Hematopoietic multipotent progenitor cell treated with erythropoietin and hydrocortisone succinate and interleukin-3 and kit ligand, for 17 days (in vitro differentiated cells): ENCODE results near the gene AKAP1.
"Not testable (repeated sequence)": the region's sequence is repeated elsewhere in the genome, so short reads cannot be mapped to it uniquely, and the experiment has no call there.

Experiments used
- DNase-seq: peaks from one replicate; pipeline ENCODE4 v3.0.0-alpha.2; 2015; ENCODE audit warnings: low spot score

The AKAP1 gene

DNA sequence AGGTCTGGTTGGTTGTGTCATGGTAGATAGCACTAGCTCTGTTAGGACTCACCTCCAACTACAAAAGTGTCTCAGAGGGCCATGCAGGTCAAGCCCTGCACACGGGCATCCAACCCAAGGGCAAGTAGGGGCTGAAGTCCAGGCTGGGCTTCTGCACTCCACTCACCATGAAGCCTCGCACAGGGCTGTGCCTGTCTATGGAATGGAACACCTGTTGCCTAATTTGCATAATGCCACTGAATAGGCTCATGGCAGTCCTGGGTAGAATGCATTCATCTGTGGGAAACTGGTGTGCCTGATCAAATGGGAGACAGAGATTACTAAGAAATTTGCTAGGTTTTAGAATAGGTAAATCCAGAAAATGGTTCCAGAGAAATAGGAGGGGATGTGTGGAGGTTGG lies 8.0 kb upstream of the AKAP1 start:
- no peak for DNase-seq

DNA sequence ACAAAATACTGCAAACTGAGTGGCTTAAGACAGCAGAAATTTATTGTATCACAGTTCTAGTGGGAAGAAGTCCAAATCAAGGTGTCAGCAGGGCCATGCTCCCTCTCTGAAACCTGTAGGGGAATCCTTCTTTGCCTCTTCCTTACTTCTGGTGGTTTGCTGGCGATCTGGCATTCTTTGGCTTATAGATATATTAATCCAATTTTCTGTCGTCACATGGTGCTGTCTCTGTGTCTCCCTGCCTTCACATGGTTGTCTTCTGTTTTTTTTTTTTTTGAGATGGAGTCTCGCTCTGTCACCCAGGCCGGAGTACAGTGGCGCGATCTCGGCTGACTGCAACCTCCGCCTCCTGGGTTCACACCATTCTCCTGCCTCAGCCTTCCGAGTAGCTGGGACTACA lies 6.8 kb upstream of the AKAP1 start:
- DNase-seq = no peak

DNA sequence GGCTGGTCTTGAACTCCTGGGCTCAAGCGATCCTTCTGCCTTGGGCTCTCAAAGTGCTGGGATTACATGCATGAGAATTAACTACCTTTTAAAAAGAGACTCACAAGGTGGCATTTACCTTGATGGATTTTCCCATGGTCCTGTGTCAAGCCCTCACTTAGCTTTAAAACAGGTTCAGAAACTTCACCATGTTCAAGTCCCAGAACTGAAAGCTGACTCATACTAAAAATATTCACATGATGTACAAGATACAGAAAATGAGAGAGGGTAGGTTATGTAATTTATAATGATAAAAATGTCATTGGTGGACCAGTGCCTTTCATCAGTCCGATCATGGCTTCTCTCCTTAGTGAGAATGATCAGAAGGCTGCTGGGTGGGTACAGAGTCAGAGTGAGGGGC lies 4.3 kb upstream of the AKAP1 start:
- DNase-seq = no peak

DNA sequence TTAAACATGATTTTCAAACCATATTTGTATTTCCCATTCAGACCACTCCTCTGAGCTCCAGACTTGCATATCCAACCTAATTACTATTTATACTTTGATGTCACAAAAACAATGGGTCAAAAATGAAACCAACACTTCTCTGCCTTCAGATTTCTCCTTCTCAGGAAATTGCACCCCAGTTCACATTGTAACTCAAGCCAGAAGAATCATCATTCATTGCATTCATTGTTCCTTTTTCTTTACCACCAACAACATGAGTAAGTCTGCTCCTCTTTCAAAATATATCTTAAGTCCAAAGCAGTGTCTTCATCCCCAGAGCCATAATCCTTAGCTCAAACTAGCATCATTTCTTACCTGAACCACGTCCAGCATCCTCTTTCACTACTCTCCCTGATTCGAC lies 2.6 kb upstream of the AKAP1 start:
- no peak for DNase-seq

DNA sequence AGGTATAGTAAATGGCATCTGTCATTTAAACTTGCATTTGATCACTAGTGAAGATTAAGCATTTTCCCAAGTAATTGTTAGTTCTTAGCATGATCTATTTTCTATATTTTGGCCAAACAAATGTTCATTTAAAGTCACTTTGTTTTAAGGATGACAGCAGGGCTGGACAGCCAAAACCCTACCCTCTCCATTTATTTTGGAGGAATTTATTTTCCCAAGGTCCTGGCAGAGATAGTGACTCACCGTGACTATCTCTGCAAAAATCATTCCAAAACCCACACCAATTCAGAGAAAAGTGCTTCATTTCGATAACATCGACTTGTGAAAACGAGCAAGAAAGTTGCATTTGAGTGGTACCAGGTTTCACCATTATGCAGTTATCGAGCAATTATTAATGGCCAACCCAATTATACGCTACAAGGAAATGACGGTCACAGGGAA lies 665 bp upstream of the AKAP1 start:
- no peak for DNase-seq

DNA sequence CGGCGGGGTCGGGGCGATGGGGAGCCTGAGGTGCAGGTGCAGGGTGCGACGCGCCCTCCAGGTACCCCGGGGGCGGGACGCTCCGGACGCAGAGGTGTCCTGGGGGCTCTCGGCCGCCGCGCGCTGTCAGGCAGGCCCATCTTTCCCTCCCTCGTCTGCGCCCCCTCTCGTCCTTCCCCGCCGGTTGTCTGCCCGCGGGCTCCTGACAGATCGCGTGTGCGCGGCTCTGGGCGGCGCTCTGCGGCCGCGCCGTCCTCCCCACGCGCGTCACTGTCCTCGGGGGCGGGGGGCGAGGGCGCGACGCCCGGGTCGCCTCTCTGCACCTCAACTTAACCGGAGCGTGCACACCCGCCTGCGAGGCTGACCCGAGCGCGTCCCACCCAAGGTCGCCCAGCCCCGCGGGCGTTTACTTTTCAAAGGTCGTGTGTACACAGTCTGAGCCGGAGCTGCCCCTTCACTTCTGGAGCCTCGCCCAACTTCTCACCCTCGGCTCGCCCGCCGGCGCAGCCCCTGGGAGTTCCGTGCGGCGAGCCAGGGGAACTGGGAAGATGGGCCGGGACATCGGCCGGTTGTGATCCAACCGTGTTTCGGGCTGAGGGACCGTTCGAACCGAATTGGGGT lies 512 bp downstream of the AKAP1 start:
- DNase-seq = peak; percentile 24

DNA sequence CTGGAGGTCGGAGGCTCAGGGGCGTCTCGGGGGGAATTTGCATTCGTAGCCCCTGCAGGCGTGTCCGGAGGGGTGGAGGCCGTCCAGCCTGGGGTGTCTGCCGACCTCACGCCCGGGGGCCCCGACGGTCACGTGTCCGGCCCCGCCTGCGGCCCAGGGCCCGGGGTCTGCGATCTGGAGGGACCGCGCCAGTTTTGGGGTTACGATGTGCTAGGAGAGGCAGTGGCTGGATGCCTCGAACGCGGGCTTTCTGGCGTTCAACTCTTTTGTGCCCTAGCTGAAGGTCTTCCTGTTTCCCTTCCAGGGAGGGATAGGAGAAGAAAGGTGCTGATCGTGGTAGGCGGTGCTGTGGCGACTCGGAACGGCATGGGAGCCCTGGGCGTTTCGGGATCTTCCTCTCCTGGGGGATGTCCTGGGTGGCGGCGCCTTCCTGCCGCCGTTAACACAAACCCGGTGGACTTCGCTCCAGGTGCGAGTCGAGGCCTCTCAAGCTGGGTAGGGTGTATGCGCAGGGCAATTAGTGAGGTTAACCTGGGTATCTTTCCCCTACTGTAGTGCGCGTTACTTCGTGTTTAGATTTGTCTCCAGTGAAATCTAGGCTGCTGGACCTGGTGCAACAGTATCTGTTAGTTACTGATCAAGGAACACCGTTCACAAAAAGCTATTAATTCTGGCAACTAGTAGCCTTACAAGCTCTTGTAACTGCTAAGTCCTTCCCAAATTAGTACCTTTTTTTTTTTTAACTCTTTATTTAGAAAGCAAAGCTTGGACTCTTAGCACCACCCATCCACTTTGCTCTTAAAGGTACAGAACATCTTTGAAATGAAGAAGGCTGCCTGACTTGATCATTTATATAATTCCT lies 1.3 kb downstream of the AKAP1 start:
- no peak for DNase-seq

DNA sequence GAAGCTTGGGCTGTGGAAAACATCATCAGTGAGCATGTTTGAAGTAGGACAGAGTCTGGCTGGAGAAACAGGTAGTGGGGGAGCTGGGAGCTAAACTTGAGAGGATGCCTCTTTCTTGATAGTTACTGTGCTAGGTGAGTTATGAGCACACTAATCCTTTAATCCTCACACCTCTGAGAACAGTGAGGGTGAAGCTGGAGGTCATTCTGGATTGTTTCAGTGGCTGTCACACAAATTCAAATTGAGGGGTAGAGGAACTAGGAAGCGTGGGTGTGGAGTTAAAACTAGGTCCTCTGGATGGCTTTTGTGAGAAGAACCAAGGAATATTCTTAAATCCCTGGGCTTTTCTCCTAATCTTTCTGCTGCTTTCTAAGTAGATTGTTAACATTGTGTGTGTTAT lies 3.3 kb downstream of the AKAP1 start:
- no peak for DNase-seq

DNA sequence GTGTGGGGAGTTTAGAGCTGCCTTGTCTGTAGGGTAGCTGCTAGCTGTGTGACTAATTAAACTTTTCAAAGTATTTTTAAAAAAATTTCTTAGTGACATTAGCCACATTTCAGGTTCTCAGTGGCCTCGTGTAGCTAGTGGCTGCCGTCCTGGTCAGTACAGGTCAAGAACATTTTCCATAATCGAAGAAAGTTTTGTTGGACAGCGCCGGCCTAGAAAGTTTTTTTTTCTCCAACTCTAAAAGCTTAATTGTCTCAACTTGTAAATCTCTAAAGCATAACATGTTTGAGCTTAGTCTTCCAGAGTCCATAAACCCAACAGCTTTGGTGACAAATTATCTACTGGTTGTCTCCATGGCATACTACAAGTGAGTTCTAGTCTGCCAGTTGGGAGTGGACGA lies 4.3 kb downstream of the AKAP1 start:
- no peak for DNase-seq

DNA sequence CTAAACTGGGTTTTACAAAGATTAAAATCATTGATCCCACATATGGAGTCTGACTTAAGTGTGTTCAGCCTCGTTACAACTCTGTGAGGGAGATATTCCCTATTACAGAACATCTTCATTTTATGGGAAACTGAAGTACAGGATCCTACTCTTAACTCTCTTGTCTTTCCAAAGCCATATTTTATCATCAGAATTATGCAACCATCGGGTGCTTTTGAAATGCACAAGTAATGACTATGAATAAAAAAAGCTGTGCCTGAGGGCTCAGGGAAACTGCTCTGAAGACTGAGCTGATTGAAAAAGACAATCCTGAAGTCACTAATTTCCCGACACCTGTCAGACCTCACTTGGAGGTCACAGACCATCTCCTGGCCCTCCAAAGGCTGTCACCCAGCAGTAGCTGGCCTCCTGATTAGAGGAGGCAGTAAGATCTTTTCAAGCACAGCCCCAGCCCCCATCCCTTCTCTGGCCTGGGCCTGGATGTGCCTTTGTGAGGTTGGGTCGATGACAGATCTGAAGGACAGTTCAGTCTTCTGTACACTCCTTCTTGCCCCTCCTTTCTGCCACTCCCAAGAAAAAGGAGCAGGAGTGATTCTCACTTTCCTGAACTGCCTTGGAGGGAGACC lies 5.6 kb downstream of the AKAP1 start:
- DNase-seq = no peak

DNA sequence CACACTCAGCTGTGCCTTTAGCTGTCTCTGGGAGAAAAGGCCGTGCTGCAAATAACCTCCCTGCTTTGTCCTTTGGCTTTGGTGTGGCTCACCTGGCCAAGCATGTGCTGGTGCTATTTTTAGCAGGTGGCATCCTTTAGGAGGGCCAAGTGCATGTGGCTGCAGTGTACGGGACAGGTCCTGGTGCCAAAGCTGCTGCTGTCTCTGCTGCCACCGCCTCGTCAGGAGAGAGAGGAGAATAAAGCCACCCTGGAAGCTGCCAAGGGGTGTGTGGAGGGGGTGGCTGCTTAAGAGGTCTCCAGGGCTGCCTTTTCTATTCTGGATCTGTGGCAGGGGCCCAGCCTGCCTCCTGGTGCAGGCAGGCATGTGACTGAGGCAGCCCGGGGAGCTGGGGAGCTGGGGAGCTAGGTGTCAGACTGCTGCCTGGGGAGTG lies 6.2 kb downstream of the AKAP1 start:
- DNase-seq = no peak

DNA sequence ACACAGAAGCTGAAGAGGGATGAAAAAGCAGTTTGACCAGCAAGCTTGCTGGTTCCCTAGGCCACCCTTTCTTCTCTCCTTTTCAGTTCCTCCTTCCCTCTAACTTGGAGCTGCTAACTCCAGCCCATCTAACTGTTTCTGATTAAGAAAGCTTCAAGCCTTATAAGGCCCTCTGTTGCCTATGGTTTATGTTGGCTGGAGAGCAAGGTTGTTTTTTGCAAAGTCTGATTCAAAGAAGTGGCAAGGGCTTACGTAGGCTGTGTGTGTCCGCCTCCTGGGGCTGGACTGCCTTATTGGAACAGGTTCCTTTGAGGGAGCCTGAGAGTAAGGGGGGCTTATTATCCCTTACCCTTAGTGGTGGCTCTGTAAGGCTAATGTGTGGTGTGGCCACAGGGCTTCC lies 7.1 kb downstream of the AKAP1 start:
- DNase-seq = no peak

DNA sequence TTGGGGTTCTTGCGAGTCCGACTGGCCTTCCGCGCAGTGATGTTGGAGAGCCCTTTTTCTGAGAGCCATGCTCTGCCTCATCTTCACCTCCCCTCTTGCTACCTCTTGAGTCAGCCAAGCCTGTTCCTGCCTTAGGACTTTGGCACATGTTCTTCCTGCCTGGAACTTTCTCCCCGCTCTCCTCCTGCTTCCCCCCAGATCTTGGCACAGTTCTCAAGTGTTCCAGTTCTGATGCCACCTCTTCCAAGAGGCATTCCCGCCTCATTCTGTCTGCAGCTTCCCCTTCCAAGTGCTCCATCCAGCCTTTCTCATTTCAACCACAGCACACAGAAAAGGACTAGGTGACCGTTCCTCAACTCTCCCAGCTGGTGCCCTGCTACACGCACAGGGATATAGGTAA lies 7.7 kb downstream of the AKAP1 start:
- DNase-seq = no peak

DNA sequence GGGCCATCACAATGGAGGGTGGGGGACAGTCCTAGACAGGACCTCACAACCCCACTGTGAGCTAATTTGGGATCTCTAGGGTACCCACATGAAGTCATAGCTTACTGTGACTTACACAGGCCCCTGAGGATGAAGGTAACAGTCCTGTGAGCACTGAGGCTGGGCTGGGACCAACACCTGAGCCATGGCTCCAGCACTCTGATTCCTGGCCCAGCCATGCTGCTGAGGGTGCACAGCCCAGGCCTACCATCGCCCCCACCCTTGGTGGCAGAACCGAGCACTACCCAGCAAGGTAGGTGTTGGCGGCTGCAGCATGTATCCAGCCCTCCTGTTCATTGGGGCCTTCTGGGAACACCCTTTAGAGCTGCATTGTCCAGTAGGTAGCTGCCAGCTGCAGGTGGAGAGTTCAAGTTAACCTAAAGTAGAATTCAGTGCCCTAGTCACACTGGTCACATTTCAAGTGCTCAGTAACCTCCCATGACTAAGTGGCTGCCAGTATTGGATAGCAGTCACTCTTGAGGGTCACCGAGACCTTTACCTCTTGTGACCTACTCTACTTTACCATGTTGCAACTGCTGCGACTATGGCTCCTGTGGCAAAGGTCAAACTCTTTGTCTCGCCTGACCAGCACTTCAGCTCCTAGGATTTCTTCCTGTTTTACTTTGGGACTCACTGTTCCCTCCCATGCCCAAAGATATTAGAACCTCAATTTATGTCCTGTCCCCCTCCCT lies 11.6 kb downstream of the AKAP1 start:
- DNase-seq = no peak

DNA sequence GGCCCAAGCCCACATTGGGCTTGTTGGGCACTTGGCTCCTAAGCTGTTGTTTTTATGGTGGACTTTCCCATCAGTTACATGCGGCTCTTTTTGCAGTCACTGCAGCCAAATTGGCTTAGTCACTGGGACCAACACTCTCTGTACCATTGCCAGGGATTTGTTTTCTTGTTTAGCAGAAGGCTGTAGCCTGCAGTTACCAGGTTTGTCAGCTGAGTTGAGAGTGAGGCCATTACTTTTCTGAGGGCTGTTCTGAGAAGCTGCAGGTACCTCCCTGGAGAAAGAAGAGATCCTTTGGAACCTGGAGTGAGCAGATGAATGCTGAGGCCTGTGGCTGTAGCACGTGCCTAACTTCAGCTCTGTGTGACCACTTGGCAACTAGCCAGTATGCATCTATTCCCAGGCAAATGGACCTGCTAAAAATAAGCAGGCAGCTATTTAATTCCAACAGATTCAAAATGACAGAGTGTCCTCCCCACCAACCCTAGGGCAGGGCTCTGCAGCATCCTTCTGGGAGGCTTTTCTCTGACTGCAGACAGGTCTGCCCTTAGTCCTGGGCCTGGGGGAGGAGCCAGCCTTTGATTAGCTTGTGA lies 12.9 kb downstream of the AKAP1 start:
- DNase-seq = no peak

DNA sequence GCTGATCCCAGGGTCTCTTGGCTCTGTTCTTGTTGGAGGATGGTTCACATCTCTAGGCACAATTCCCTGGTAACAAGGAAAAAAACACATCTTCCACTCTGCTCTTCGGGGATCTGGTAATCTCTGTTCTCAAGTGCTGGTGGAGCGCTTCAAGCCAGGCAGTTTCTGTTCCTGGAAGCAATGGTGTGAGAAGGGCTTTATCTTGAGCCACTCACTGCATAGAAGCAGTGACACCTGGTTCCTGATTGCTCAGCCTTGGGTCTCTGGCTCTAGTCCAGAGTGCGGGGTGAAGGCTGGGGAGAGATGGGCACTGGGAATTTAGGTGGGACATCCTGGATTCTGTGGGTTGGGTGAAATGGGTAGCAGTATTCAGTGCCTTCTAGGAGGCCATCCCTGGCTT lies 14.1 kb downstream of the AKAP1 start:
- DNase-seq = no peak

DNA sequence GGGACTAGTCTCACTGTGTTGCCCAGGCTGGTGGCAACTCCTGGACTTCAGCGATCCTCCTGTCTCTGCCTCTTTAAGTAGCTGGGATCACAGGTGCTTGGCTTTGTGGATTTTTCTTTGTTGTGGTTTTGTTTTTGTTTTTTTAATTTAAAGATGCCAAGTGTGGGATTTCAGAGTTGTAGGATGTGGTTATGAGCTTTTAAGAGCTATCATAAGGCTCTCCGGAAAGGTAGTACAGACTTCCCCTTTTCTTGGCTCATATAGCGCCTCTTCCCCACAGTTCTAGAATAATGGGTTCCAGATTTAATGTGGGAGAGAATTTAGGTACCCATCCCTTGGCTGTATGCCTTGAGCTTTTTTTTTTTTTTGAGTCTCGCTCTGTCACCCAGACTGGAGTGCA lies 17.1 kb downstream of the AKAP1 start:
- DNase-seq = no peak

DNA sequence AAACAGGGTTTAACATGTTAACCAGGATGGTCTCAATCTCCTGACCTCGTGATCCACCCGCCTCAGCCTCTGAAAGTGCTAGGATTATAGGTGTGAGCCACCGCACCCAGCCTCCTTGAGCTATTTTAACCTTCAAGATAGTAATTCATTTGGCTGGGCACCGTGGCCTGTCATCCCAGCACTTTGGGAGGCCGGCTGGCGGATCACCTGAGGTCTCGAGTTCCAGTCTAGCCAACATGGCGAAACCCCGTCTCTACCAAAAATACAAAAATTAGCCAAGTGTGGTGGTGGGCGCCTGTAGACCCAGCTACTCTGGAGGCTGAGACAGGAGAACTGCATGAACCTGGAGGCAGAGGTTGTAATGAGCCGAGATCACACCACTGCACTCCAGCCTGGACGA lies 17.6 kb downstream of the AKAP1 start:
- DNase-seq = not testable (repeated sequence)

DNA sequence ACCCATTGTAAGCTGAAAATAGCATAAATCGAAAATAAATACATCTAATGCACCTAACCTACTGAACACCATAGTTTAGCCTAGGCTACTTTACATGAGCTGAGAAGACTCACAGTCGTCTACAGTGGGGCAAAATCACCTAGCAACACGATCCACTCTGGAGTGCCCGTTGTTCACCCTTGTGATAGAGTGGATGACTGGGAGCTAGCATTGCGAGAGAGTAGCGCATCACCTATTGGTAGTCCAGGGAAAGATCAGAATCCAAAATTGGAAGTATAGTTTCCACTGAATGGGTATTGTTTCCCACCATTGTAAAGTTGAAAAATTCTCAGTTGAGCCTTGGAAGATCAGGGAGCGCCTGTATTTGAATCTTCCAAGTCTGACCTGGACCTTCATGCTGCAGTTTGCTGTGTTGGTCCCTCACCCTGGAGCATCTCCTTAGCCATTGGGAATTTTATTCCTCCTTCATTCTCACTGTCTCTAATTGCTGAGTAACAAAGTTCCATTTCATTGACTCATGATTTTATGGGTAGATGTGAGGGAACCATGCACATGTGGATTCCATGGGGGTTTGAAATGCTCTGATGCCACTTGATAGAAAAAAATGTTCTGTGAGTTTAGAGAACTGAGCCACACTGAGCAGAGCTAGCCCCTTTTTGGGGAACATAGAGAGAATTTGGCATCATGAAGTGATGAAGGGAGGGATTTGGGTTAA lies 19.6 kb downstream of the AKAP1 start:
- no peak for DNase-seq

DNA sequence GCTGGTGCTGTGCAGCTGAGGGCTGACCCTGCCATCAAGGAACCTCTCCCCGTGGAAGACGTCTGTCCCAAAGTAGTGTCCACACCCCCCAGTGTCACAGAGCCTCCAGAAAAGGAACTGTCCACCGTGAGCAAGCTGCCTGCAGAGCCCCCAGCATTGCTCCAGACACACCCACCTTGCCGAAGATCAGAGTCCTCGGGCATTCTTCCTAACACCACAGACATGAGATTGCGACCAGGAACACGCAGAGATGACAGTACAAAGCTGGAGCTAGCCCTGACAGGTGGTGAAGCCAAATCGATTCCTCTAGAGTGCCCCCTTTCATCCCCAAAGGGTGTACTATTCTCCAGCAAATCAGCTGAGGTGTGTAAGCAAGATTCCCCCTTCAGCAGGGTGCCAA lies 20.5 kb downstream of the AKAP1 start:
- no peak for DNase-seq

DNA sequence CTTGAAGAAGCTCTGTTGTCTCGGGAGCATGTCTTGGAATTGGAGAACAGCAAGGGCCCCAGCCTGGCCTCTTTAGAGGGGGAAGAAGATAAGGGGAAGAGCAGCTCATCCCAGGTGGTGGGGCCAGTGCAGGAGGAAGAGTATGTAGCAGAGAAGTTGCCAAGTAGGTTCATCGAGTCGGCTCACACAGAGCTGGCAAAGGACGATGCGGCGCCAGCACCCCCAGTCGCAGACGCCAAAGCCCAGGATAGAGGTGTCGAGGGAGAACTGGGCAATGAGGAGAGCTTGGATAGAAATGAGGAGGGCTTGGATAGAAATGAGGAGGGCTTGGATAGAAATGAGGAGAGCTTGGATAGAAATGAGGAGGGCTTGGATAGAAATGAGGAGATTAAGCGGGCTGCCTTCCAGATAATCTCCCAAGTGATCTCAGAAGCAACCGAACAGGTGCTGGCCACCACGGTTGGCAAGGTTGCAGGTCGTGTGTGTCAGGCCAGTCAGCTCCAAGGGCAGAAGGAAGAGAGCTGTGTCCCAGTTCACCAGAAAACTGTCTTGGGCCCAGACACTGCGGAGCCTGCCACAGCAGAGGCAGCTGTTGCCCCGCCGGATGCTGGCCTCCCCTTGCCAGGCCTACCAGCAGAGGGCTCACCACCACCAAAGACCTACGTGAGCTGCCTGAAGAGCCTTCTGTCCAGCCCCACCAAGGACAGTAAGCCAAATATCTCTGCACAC lies 21.2 kb downstream of the AKAP1 start:
- no peak for DNase-seq
